Activated CD4-positive, alpha-beta T cell treated with anti-CD3 and anti-CD28 coated beads for 36 hours (primary cell): ENCODE measurements around the gene PNPO. TPM values are rescaled to one million over a fixed set of nuclear protein-coding genes. Genes with fewer than 3 reads are reported as not detected.
A peak's percentile ranks its signal among the peaks of the same experiment; 100 is the strongest.

Source experiments
- ATAC-seq: fragments of 200-7000 bp; cut with Tn5 transposase; one replicate; pipeline ENCODE4 v1.10.0; 2021; ENCODE audit warnings: mild to moderate bottlenecking, moderate library complexity
- CTCF ChIA-PET: fragments of 350-600 bp; sonication (Branson Sonifier 250); formaldehyde crosslinking; loops from one replicate; lab custom pipeline; 2021; ENCODE audit warnings: antibody characterized with exemption; lab: Charles Lee
- POLR2A ChIA-PET: fragments of 350-600 bp; sonication (Branson Sonifier 250); formaldehyde crosslinking; loops from one replicate; lab custom pipeline; 2021; ENCODE audit warnings: antibody characterized with exemption, inconsistent platforms; lab: Charles Lee
- DNase-seq: peaks from one replicate; pipeline ENCODE4 v3.0.0-alpha.2; 2020
- H3K27ac Mint-ChIP-seq: one replicate; pipeline ENCODE4 v1.8.0; 2021; ENCODE audit warnings: mixed read lengths
- H3K27me3 Mint-ChIP-seq: one replicate; pipeline ENCODE4 v1.8.0; 2021; ENCODE audit warnings: mixed read lengths
- H3K36me3 Mint-ChIP-seq: one replicate; pipeline ENCODE4 v1.8.0; 2021; ENCODE audit warnings: low read depth, mixed read lengths
- H3K4me1 Mint-ChIP-seq: one replicate; pipeline ENCODE4 v1.8.0; 2021; ENCODE audit warnings: mixed read lengths
- H3K4me3 Mint-ChIP-seq: one replicate; pipeline ENCODE4 v1.8.0; 2021; ENCODE audit warnings: mild to moderate bottlenecking, moderate library complexity, mixed read lengths
- H3K9me3 Mint-ChIP-seq: one replicate; pipeline ENCODE4 v1.8.0; 2021; ENCODE audit warnings: low read depth, mixed read lengths
- intact Hi-C, 2 experiments: fragments of 100-400 bp; cut with DNase I in 1 of 2; cut with micrococcal nuclease in 1 of 2; formaldehyde crosslinking; loops; one replicate each; pipeline versions ENCODE4 v1.14.2 to v1.15.1; 2022 to 2024; cut with DNase I, micrococcal nuclease
- total RNA-seq, 2 experiments: library from RNA; stranded (reverse); gene quantifications; one replicate each; pipeline ENCODE4 v1.2.3, GENCODE V29; 2021

The PNPO gene
- total RNA-seq, 2 experiments from 2014 or later = 29.7 to 41.0 TPM

DNA sequence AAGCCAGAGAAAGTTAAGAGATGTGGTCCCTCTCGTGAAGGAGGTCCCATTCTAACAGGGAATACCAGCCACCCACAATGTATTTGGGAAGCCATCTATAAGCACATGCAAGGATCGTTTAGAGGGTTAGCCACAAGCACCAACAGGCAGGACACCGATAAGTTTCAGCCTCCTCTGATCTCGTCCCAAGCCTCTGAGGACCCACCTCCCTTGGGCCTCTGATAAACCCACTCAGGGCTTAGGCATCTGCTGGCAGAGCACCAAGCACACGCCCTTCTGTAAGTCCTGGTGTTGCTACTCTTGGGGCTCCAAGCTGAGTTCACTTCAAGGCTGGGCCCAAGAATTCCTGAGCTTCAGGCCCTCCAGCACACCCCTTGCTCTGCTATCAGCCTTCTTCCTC lies 5.4 kb upstream of the PNPO start:
- H3K27ac Mint-ChIP-seq = no peak overlapping the region
- no peak overlapping the region for H3K4me3 Mint-ChIP-seq
- CTCF ChIA-PET = interaction anchor here (0.6 to 1.6 kb wide), 5 partner anchors 11 to 36 kb away, joined by 3 to 7 read pairs (median 3); partner anchors contain the start of gene CDK5RAP3
- no peak for DNase-seq
- peaks cover 2% of the 10 kb centered on the region for H3K9me3 Mint-ChIP-seq
- intact Hi-C loops = no loop called here
- POLR2A ChIA-PET = interaction anchor here (1.1 kb wide), 1 partner anchor 40 kb away, joined by 4 read pairs; the partner anchor contains the start of gene SP2
- ATAC-seq = no peak
- peaks cover 2% of the 10 kb centered on the region for H3K36me3 Mint-ChIP-seq
- H3K4me1 Mint-ChIP-seq = peaks cover 21% of the 10 kb centered on the region
- no peaks in the 10 kb centered on the region for H3K27me3 Mint-ChIP-seq

DNA sequence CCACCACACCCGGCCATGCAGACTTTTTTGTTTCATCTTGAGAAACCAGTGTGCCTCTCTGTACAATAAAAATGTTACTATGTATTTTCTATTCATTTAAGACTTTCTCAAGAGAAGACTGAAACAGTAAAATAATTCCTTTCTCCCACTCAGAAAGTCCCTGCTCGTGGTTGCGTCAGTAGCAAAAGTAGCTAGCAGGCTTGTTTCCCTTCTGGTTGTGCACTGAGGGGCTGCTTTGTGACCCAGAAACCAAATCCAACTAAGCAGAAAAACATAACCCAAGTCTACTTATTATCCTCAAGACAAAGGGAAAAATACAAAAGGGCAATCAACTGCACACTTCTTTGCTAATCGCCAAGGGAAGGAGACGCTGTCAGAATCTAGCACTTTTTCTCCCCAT lies 3.4 kb upstream of the PNPO start:
- ChIA-PET POLR2A (interaction anchor here (0.7 kb wide), 1 partner anchor 58 kb away, joined by 4 read pairs; no protein-coding TSS in a partner anchor), CTCF (interaction anchor here (0.6 to 2.2 kb wide), 5 partner anchors 8 to 105 kb away, joined by 3 to 12 read pairs (median 3); partner anchors contain the start of gene PRR15L)
- Mint-ChIP-seq H3K36me3 (peaks cover 4% of the 10 kb centered on the region), H3K9me3 (peaks cover 3% of the 10 kb centered on the region), H3K27me3 (no peaks in the 10 kb centered on the region), H3K4me3 (no peak overlapping the region), H3K27ac (peak overlapping the region; percentile 47), H3K4me1 (peaks cover 34% of the 10 kb centered on the region)
- DNase-seq = peak; percentile 37
- intact Hi-C loops = no loop called here
- ATAC-seq = no peak

DNA sequence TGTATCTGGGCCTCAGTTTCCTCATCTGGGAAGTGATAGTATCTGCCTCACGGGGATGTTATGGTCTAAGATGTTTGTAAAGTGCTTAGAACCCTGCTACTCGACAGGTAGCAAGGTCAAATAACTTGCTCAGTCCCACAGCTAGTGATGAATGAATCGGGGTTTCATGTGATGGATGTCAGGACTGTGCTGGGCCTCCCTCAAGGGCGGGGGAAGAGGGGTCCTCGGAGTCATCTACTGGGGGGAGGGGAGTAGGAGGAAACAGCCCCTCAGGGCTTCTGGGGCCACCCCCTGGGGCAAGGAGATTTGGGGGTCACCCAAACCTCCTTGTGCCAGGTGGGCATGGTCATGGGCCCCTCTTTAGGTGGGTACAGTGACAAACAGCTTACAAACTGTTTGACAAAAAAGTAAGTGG lies 732 bp downstream of the PNPO start:
- peak overlapping the region; percentile 95 for H3K4me3 Mint-ChIP-seq
- peak; percentile 46 for DNase-seq
- intact Hi-C loops = loop anchor here in 1 of 2 experiments (10.0 kb wide), 2 partner anchors 963 to 1017 kb away; partner anchors contain the start of genes GOSR2 and UBE2Z
- H3K9me3 Mint-ChIP-seq = peaks cover 3% of the 10 kb centered on the region
- ATAC-seq = no peak
- CTCF ChIA-PET = interaction anchor here (0.5 to 12.5 kb wide), 19 partner anchors 8 to 324 kb away, joined by 3 to 222 read pairs (median 3); partner anchors contain the start of genes CDK5RAP3 and SCRN2
- H3K27me3 Mint-ChIP-seq = no peaks in the 10 kb centered on the region
- peaks cover 65% of the 10 kb centered on the region for H3K4me1 Mint-ChIP-seq
- H3K27ac Mint-ChIP-seq = peak overlapping the region; percentile 91
- peaks cover 26% of the 10 kb centered on the region for H3K36me3 Mint-ChIP-seq
- POLR2A ChIA-PET = interaction anchor here (1.1 to 3.9 kb wide), 4 partner anchors 15 to 46 kb away, joined by 5 to 15 read pairs (median 10); partner anchors contain the start of genes CDK5RAP3 and SP2

DNA sequence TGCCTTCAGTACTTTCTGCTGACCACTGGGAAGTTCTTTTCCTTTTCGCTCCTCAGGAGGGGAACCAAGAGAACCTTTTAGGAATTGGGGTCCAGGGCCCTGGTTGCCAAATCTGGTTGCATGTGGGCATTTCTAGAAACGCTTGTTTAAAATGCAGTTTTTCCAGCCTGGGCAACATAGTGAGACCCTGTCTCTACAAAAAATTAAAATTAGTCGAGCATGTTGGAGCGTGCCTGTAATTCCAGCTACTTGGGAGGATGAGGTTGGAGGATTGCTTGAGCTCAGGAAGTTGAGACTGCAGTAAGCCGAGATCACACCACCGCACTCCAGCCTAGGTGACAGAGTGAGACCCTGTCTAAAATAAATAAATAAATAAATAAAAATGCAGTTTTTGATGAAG lies 1.2 kb downstream of the PNPO start:
- DNase-seq (no peak), ATAC-seq (no peak)
- intact Hi-C loops = loop anchor here in 1 of 2 experiments (10.0 kb wide), 2 partner anchors 962 to 1018 kb away; partner anchors contain the start of genes GOSR2 and UBE2Z
- H3K9me3 Mint-ChIP-seq = peaks cover 3% of the 10 kb centered on the region
- peaks cover 28% of the 10 kb centered on the region for H3K36me3 Mint-ChIP-seq
- ChIA-PET CTCF (interaction anchor here (0.5 to 12.5 kb wide), 16 partner anchors 9 to 323 kb away, joined by 3 to 222 read pairs (median 3); partner anchors contain the start of genes CDK5RAP3 and SCRN2), POLR2A (interaction anchor here (0.6 to 3.9 kb wide), 2 partner anchors 28 to 192 kb away, joined by 3 to 15 read pairs; partner anchors contain the start of gene CDK5RAP3)
- peaks cover 67% of the 10 kb centered on the region for H3K4me1 Mint-ChIP-seq
- peak overlapping the region; percentile 95 for H3K4me3 Mint-ChIP-seq
- H3K27ac Mint-ChIP-seq = peak overlapping the region; percentile 91
- H3K27me3 Mint-ChIP-seq = no peaks in the 10 kb centered on the region

DNA sequence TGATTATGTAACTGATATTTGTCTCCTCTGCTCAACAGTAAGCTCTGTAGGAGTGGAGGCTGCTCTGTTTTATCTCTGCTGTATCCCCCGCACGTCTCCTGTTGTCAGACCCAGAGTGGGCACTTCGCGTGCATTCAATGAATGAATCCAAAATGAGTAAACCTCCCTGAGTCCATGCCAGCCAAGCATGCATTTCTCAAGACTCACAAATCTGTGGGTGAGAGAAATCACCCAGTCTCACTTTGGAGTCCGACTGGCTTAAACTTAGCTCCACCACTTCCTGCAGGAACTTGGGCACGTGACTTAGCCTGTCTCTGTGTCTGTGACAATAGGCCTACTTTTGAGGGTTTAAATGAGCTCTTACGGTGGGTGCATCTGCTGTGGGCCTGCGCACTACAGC lies 3.7 kb downstream of the PNPO start:
- Mint-ChIP-seq H3K27ac (peak overlapping the region; percentile 84), H3K4me1 (peaks cover 70% of the 10 kb centered on the region), H3K4me3 (no peak overlapping the region), H3K27me3 (no peaks in the 10 kb centered on the region), H3K9me3 (peaks cover 3% of the 10 kb centered on the region), H3K36me3 (peaks cover 45% of the 10 kb centered on the region)
- ChIA-PET POLR2A (no interaction called here), CTCF (interaction anchor here (0.7 to 12.5 kb wide), 5 partner anchors 11 to 92 kb away, joined by 3 to 222 read pairs (median 3); partner anchors contain the start of gene CDK5RAP3)
- no peak for ATAC-seq
- DNase-seq = peak; percentile 24
- intact Hi-C loops = loop anchor here (5.0 to 10.0 kb wide), 3 partner anchors 103 to 1020 kb away; partner anchors contain the start of genes GOSR2 (in 1 of the 2), SCRN2 (in 1 of the 2) and UBE2Z (in 1 of the 2)

DNA sequence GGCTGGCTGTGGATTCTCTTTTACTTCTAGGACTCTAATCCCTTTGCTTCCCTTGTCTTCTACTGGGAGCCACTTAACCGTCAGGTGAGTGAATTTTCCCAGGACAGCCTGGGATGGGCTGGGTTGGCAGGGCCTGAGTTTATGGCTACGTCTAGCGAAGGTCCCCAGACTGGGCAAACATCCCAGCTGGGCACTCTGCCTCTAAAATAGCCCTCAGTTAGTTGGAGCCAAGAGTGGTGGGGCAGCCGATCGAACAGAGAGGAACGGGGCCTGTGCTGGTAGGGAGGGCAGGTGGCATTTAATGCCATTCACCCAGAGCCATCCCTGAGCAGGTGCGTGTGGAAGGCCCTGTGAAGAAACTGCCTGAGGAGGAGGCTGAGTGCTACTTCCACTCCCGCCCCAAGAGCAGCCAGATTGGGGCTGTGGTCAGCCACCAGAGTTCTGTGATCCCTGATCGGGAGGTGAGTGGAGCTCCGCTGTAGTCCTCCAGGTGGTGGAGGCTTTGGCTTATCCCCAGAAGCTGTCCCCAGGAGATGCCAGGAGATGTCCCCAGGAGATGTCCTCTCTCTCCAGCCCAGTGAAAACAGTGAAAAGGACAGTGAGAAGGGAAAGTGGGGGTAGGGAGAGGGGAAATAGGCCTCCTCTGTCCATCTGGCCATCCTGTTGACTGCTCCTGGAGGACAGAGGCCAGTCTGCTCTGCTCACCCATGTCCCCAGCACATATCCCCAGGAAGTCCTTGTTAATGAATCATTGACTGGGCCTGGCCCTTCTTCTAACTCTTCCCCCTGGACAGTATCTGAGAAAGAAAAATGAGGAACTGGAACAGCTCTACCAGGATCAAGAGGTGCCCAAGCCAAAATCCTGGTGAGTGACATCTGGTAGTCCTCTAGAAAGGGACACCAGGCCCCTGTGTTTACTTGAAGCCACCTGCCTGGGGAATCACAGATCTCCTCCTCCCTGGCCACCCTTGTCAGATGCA lies 4.4 kb downstream of the PNPO start:
- Mint-ChIP-seq H3K27ac (peak overlapping the region; percentile 84), H3K36me3 (peaks cover 44% of the 10 kb centered on the region), H3K9me3 (peaks cover 3% of the 10 kb centered on the region), H3K4me3 (no peak overlapping the region), H3K4me1 (peaks cover 66% of the 10 kb centered on the region), H3K27me3 (no peaks in the 10 kb centered on the region)
- ChIA-PET POLR2A (interaction anchor here (1.0 kb wide), 1 partner anchor 61 kb away, joined by 5 read pairs; no protein-coding TSS in a partner anchor), CTCF (interaction anchor here (0.6 to 12.5 kb wide), 16 partner anchors 8 to 296 kb away, joined by 3 to 222 read pairs (median 4); partner anchors contain the start of genes CDK5RAP3, KPNB1, LRRC46 and MRPL10)
- ATAC-seq (no peak), DNase-seq (no peak)
- intact Hi-C loops = loop anchor here (5.0 to 10.0 kb wide), 3 partner anchors 104 to 1021 kb away; partner anchors contain the start of genes GOSR2 (in 1 of the 2), SCRN2 (in 1 of the 2) and UBE2Z (in 1 of the 2)

DNA sequence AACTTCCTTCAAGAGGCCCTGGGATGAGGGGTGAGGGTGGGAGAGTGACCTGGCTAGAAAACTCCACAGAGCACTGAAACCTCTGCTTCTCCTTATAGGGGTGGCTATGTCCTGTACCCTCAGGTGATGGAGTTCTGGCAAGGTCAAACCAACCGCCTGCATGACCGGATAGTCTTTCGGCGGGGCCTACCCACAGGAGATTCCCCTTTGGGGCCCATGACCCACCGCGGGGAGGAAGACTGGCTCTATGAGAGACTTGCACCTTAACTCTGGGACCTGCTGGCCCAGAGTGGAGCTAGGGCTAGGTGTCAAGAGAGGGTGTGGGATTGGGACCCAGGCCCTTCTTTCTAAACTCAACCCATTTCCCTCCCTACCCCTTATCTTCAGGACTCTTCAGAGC lies 5.1 kb downstream of the PNPO start:
- DNase-seq (no peak), ATAC-seq (no peak)
- H3K36me3 Mint-ChIP-seq = peaks cover 41% of the 10 kb centered on the region
- ChIA-PET POLR2A (interaction anchor here (1.0 to 1.4 kb wide), 2 partner anchors 24 to 61 kb away, joined by 5 to 7 read pairs; partner anchors contain the start of gene CDK5RAP3), CTCF (interaction anchor here (0.6 to 12.5 kb wide), 29 partner anchors 10 to 755 kb away, joined by 3 to 222 read pairs (median 5); partner anchors contain the start of genes CDK5RAP3, KPNB1, LRRC46 and MRPL10)
- no peaks in the 10 kb centered on the region for H3K27me3 Mint-ChIP-seq
- no peak overlapping the region for H3K27ac Mint-ChIP-seq
- H3K4me3 Mint-ChIP-seq = no peak overlapping the region
- intact Hi-C loops = loop anchor here (5.0 to 10.0 kb wide), 3 partner anchors 104 to 1022 kb away; partner anchors contain the start of genes GOSR2 (in 1 of the 2), SCRN2 (in 1 of the 2) and UBE2Z (in 1 of the 2)
- peaks cover 62% of the 10 kb centered on the region for H3K4me1 Mint-ChIP-seq
- no peaks in the 10 kb centered on the region for H3K9me3 Mint-ChIP-seq

DNA sequence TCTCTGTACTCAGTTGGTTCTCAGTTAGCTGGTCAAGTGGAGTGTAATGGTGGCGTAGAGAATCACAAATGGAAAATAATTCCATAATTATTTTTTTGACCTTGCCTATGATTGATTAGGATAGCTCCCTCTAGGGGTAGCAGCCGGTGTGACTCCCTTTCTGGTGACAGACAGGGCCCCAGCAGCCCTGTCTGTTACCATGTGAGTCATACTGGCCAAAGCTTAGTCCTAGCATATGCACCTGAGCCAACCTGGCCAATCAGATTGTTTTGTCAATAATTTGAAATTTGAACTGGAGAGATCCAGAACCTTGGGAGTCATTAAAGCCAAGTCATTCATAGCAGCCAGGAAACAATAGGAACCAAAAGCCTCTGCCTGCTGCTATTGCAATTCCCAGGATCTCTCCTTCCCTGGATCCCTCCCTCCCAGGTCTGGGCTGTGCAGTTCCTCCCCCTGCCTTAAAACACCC lies 5.6 kb downstream of the PNPO start:
- Mint-ChIP-seq H3K4me1 (peaks cover 60% of the 10 kb centered on the region), H3K36me3 (peaks cover 41% of the 10 kb centered on the region), H3K27me3 (no peaks in the 10 kb centered on the region), H3K27ac (peak overlapping the region; percentile 57), H3K9me3 (no peaks in the 10 kb centered on the region), H3K4me3 (no peak overlapping the region)
- ATAC-seq (peak; percentile 92), DNase-seq (peak; percentile 89)
- ChIA-PET CTCF (interaction anchor here (0.6 to 12.5 kb wide), 31 partner anchors 9 to 756 kb away, joined by 3 to 222 read pairs (median 5); partner anchors contain the start of genes CDK5RAP3, KPNB1, LRRC46 and MRPL10), POLR2A (interaction anchor here (0.6 to 1.4 kb wide), 3 partner anchors 24 to 115 kb away, joined by 3 to 7 read pairs (median 4); partner anchors contain the start of genes CDK5RAP3, LRRC46, MRPL10 and SP2)
- intact Hi-C loops = loop anchor here (1.0 to 10.0 kb wide), 4 partner anchors 105 to 1022 kb away; partner anchors contain the start of genes SCRN2 (in 2 of the 2), GOSR2 (in 1 of the 2) and UBE2Z (in 1 of the 2)

DNA sequence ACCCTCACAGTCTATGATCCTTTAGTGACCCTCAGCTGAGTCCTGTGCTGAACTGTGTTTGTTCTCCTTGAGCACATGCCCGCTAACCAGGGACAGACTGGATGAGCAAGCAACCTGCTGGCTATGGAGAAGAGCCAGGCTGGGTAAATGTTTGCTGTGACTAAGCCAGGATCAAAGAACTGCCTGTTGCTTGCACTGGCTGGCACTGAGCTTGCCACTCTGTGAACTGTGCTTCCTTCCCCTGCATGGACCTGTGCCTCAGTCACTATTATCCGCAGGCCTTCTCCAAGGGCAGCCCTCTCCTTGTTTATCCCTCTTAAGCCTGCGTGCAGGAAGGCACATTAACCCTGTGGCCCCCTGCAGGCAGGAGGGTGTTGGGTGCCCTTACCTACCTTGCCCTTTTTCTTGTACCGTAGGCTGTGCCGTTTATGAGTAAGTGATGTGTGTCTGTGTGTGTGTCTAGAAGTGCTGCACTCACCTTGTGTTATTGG lies 7.4 kb downstream of the PNPO start:
- ATAC-seq (peak; percentile 29), DNase-seq (no peak)
- intact Hi-C loops = loop anchor here (1.0 to 10.0 kb wide), 5 partner anchors 22 to 1024 kb away; partner anchors contain the start of genes GOSR2 (in 1 of the 2), SCRN2 (in 1 of the 2) and UBE2Z (in 1 of the 2)
- H3K27ac Mint-ChIP-seq = peak overlapping the region; percentile 66
- H3K4me1 Mint-ChIP-seq = peaks cover 47% of the 10 kb centered on the region
- no peak overlapping the region for H3K4me3 Mint-ChIP-seq
- peaks cover 40% of the 10 kb centered on the region for H3K36me3 Mint-ChIP-seq
- no peaks in the 10 kb centered on the region for H3K9me3 Mint-ChIP-seq
- CTCF ChIA-PET = interaction anchor here (0.7 to 12.5 kb wide), 19 partner anchors 8 to 757 kb away, joined by 3 to 222 read pairs (median 3); partner anchors contain the start of genes CDK5RAP3, LRRC46, MRPL10 and PNPO
- H3K27me3 Mint-ChIP-seq = no peaks in the 10 kb centered on the region
- POLR2A ChIA-PET = no interaction called here
